A673 (cell line): ENCODE measurements around the gene NRXN3. TPM values are rescaled to one million over a fixed set of nuclear protein-coding genes. Genes with fewer than 3 reads are reported as not detected.

ENCODE experiments used
- BruUV-seq: library from RNA; stranded (reverse); fragments of 400-500 nt; replicated peaks from 2 replicates; lab custom pipeline; 2021; lab: Mats Ljungman, UMichigan
- CTCF ChIA-PET: fragments of 300-600 bp; sonication (Branson Sonifier 250); formaldehyde crosslinking; loops from one replicate; lab custom pipeline; 2022; ENCODE audit warnings: antibody characterized with exemption; lab: Charles Lee
- POLR2A ChIA-PET: fragments of 300-600 bp; sonication (Branson Sonifier 250); formaldehyde crosslinking; loops from one replicate; lab custom pipeline; 2022; ENCODE audit warnings: antibody characterized with exemption; ENCODE audit not compliant: low non-redundant PET; lab: Charles Lee
- DNase-seq: peaks from one replicate; pipeline ENCODE4 v3.0.0-alpha.2; 2015; ENCODE audit warnings: low spot score
- H3K27ac ChIP-seq: fragments of 200-600 bp; sonication (generic); 2 replicates; pipeline ENCODE4 v1.5.1; 2016; ENCODE audit warnings: mixed run types, low read depth, mild to moderate bottlenecking, mixed read lengths, antibody characterized with exemption, low read length; ENCODE audit not compliant: poor library complexity, severe bottlenecking
- H3K27me3 ChIP-seq: fragments of 200-600 bp; sonication (generic); replicated peaks from 2 replicates; pipeline ENCODE4 v1.6.1; 2017; ENCODE audit warnings: mixed run types, low read depth, mild to moderate bottlenecking, mixed read lengths, antibody characterized with exemption, low read length; ENCODE audit not compliant: insufficient read depth, poor library complexity
- H3K36me3 ChIP-seq: fragments of 200-600 bp; sonication (generic); 2 replicates; pipeline ENCODE4 v1.6.1; 2016; ENCODE audit warnings: mixed run types, mild to moderate bottlenecking, mixed read lengths, antibody characterized with exemption, low read length; ENCODE audit not compliant: insufficient read depth, poor library complexity, severe bottlenecking
- H3K4me1 ChIP-seq: fragments of 200-600 bp; sonication (generic); 2 replicates; pipeline ENCODE4 v1.6.1; 2017; ENCODE audit warnings: mixed run types, mild to moderate bottlenecking, mixed read lengths, antibody characterized with exemption, low read length; ENCODE audit not compliant: insufficient read depth, poor library complexity, severe bottlenecking
- H3K4me3 ChIP-seq: fragments of 200-600 bp; sonication (generic); 2 replicates; pipeline ENCODE4 v1.5.1; 2016; ENCODE audit warnings: low read depth, mixed run types, mild to moderate bottlenecking, mixed read lengths, low read length; ENCODE audit not compliant: poor library complexity, severe bottlenecking
- H3K9me3 ChIP-seq: fragments of 200-600 bp; sonication (generic); 2 replicates; pipeline ENCODE4 v1.6.1; 2016; ENCODE audit warnings: mixed run types, low read depth, mild to moderate bottlenecking, mixed read lengths, antibody characterized with exemption, low read length; ENCODE audit not compliant: poor library complexity, severe bottlenecking
- EZH2 ChIP-seq: fragments of 200-600 bp; sonication (generic); IDR thresholded peaks from 2 replicates; pipeline ENCODE4 v1.6.1; 2017; ENCODE audit warnings: borderline replicate concordance, low read depth, mild to moderate bottlenecking, mixed read lengths, antibody characterized with exemption, low read length; ENCODE audit not compliant: poor library complexity, severe bottlenecking
- intact Hi-C: fragments of 100-400 bp; cut with micrococcal nuclease; formaldehyde crosslinking; loops from one replicate; pipeline ENCODE4 v1.10.0; 2022; ENCODE audit not compliant: unreplicated experiment
- total RNA-seq: library from RNA; stranded (reverse); gene quantifications from 2 replicates; pipeline ENCODE4 v1.2.3, GENCODE V29; 2021
- TF ChIP-seq, protein P1 (sequence below): fragments of 300-800, 200-600 bp; sonication (generic); conservative IDR thresholded peaks from 2 replicates; pipeline ENCODE4 v1.5.1; 2017; ENCODE audit warnings: low read depth, mild to moderate bottlenecking, antibody characterized with exemption, low read length, moderate library complexity, mixed read lengths

The NRXN3 gene
- total RNA-seq, 1 experiment from 2014 or later = 0.21 TPM

DNA sequence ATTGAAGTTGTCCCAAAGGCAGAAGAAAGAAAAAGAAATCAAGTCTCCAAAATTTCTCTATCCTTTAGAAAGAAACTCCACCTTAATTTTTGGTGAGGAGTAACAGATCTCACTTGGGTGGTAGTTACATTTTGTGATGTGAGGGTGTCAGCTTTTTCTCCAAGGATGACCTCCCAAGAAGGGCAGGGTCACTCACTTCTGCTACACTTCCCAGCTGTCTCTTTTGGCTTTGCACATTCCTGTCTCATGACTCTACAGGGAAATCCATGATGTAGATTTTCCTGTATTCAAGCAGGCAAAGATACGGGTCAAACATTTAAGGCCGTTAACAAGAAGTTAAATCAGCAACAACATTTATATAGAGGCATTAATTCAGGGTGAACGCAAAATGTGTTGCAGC lies 1016.4 kb downstream of the NRXN3 start:
- Histone ChIP-seq H3K27me3 (no peaks in the 10 kb centered on the region), H3K27ac (no peak overlapping the region), H3K36me3 (no peaks in the 10 kb centered on the region), H3K4me1 (no peaks in the 10 kb centered on the region), H3K9me3 (no peaks in the 10 kb centered on the region), H3K4me3 (no peak overlapping the region)
- DNase-seq = no peak
- TF ChIP-seq EZH2 = no peak
- TF ChIP-seq, protein P1, sequence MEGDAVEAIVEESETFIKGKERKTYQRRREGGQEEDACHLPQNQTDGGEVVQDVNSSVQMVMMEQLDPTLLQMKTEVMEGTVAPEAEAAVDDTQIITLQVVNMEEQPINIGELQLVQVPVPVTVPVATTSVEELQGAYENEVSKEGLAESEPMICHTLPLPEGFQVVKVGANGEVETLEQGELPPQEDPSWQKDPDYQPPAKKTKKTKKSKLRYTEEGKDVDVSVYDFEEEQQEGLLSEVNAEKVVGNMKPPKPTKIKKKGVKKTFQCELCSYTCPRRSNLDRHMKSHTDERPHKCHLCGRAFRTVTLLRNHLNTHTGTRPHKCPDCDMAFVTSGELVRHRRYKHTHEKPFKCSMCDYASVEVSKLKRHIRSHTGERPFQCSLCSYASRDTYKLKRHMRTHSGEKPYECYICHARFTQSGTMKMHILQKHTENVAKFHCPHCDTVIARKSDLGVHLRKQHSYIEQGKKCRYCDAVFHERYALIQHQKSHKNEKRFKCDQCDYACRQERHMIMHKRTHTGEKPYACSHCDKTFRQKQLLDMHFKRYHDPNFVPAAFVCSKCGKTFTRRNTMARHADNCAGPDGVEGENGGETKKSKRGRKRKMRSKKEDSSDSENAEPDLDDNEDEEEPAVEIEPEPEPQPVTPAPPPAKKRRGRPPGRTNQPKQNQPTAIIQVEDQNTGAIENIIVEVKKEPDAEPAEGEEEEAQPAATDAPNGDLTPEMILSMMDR = no peak
- CTCF ChIA-PET = no interaction called here
- POLR2A ChIA-PET = no interaction called here
- BruUV-seq = no TSS peak
- intact Hi-C loops = no loop called here

DNA sequence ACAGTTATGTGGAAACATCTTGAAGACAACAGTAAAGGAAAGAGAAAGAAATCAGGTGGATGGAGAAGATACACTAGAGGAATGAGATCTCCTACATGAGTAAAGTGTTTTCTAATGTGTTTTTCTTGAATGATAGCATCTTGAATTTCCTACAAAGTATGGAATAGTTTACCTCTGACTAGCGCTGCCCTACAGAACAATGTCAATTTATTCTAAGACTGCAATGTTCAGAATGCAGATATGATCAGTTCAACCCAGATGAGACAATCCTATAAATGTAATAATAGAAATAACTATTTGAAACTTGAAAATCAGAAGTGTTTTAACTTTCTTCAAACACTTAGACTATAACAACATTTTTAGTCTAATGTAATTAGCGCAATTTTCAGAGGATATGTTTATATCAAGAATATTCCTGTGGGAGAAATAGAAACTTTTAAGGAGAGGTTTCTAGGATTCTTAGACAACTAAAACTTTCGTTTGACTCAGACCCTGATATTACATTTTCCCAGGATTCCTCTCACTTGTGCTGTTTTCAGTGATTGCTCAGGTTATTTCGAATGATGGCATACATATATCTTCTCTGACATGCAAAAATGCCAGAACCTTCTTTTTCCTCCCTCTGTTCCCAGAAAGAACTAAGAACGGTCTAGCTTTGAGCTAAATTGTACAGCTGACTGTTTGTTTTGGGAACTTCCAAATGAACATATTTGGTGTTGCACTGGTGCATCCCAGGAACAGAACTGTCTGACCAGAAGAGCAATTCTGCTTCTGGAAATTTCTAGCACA lies 1023.7 kb downstream of the NRXN3 start:
- ChIA-PET CTCF (no interaction called here), POLR2A (no interaction called here)
- Histone ChIP-seq H3K36me3 (no peaks in the 10 kb centered on the region), H3K9me3 (no peaks in the 10 kb centered on the region), H3K27me3 (no peaks in the 10 kb centered on the region), H3K4me1 (no peaks in the 10 kb centered on the region), H3K4me3 (no peak overlapping the region), H3K27ac (no peak overlapping the region)
- intact Hi-C loops = no loop called here
- no peak for DNase-seq
- BruUV-seq = no TSS peak
- TF ChIP-seq, protein P1 = no peak
- no peak for TF ChIP-seq EZH2

DNA sequence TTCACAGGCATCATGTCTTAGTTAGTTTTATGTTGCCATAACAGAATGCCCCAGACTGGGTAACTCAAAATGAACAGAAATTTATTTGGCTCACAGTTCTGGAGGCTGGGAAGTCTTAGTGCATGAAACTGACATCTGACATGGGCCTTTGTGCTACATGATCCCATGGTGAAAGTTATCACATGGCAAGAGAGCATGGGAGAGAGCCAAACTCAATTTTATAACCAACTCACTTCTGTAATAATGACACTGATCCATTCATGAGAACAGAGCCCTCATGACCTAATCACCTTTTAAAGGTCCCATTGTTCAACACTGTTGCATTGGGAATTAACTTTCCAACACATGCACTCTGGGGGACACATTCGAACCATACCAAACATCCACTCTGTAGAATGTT lies 1026.0 kb downstream of the NRXN3 start:
- H3K27ac ChIP-seq = no peak overlapping the region
- intact Hi-C loops = no loop called here
- H3K9me3 ChIP-seq = no peaks in the 10 kb centered on the region
- H3K27me3 ChIP-seq = no peaks in the 10 kb centered on the region
- no peak overlapping the region for H3K4me3 ChIP-seq
- no peak for TF ChIP-seq EZH2
- TF ChIP-seq, protein P1 = no peak
- no TSS peak for BruUV-seq
- H3K4me1 ChIP-seq = no peaks in the 10 kb centered on the region
- ChIA-PET POLR2A (no interaction called here), CTCF (no interaction called here)
- no peak for DNase-seq
- no peaks in the 10 kb centered on the region for H3K36me3 ChIP-seq
